Measurements from ENCODE around the gene RAPGEF4.
"Not testable (repeated sequence)": the region's sequence is repeated elsewhere in the genome, so short reads cannot be mapped to it uniquely, and the experiment has no call there.

RAPGEF4 gene

DNA sequence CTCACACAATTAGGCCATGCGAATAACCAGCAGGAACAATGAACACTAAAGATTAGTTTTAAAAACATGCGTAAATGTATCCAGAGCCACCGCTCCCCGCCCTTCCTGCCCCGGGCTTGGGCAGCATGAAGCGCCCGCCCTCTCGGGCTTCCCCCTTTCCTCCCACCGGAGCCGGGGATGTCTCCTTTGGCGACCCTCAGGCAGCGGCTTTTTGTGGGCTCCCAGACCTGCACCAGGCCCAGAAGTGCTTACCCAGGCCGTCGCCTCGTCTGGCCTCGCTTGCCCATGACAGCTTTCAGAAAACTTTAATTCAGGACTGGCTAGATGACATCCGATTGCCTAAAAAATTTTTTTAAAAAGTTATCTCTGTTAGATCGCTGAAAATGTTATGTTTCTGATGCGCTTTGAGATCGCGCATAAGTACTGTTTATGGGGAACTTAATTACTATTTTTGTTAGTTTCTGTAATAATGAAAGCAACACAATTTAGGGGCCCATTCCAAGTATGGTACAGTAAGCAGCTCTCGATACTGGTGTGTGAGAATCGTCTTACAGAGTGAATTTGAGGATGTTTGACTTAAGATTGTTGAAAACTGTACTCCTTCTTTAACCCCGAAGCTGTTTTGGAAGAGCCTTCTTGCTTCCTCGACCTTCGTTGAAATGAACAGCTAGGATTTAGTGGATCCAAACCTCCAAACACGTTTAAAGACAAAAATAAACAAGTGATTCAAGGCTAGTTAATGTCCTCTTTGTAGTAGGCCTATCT lies 341.1 kb downstream of the RAPGEF4 start:
- DNase-seq: peak; percentile 61

GRCh38 chr2:173077506-173078177 lies 342.0 kb downstream of the RAPGEF4 start:
- DNase-seq: peak; percentile 85

GRCh38 chr2:173079141-173079540 lies 343.5 kb downstream of the RAPGEF4 start:
- no peak for DNase-seq

GRCh38 chr2:173079973-173080860 lies 344.6 kb downstream of the RAPGEF4 start:
- no peak for DNase-seq

DNA sequence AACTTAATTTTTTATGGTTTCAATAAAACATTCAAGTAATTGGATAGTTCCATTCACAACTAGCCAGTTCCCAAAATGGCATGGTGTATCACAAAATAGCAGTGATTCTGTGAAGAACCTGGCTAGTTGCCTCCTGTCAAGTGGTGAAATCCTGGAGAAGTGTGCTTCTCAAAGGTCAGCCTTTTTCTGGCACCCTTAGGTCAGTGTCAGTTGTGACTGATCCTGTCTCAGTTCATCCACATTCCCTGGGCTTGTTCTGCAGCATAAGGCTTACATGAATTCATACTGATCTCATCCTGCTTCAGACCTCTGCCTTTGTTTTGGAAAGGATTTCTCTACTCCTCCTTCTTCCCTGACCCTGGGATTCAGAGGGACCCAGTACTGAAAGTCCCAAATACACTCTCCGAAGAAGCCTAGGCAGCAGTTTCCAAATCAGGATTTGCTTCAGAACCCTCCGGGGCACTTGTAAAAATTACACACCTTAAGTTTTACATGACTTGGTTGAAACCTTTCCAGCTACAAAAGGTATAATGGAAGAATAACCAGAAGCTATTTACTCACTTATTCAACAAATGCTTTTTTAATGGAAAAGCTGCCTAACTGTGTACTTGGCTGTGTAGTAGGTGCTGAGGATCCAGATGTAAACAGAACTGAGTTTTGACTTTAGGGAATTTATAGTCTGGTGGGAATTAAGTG lies 351.0 kb downstream of the RAPGEF4 start:
- DNase-seq: no peak

DNA sequence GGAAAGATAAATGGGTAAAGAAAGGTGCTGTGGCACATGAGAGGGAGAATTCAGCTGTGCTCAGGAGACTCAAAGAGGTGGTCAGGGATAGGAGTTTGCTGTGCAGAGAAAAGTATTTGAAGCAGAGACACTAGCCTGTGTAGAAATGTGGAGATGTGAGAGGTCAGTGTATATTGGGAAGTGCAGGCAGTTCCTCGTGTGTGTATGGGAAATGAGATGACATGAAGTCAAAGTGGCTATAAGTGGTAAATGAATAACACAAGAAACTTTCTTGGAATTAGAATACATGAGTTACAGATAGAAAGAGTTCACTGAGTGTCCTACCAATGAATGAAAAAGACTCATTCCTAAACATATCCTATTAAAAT lies 351.6 kb downstream of the RAPGEF4 start:
- DNase-seq: no peak

DNA sequence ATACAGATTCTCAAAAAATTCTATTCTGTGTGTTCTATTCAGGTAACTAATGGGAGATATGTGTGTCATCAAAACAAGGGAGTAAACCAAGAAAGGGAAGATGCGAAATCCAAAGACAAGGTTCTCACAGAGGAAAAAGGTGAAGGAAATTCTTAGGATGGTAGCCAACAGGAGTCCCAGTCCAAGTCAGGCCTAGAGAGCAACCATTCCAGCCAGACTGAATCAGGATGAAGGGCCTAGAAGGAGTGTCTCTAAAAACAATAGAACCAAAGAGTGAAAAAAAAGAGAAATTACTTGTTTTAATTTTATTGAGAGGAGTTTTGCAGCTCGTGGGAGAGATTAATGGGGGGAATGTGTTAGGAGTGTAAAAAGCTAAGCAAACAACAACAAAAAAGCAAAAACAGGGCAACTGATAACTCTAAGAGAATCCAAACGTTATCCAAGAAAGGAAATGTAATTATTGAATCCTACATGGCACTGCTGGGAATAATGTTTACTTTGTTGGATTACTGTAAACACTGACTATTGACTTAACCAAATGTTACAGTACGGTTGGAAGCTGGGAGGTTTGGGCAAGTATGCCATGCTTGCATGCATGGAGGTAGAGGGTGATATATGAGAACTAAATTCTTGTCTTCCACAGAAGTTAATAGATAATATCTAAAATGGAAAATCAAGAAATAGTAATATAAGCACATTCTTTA lies 352.3 kb downstream of the RAPGEF4 start:
- DNase-seq: no peak

GRCh38 chr2:173090276-173090877 lies 354.7 kb downstream of the RAPGEF4 start:
- no peak for DNase-seq

DNA sequence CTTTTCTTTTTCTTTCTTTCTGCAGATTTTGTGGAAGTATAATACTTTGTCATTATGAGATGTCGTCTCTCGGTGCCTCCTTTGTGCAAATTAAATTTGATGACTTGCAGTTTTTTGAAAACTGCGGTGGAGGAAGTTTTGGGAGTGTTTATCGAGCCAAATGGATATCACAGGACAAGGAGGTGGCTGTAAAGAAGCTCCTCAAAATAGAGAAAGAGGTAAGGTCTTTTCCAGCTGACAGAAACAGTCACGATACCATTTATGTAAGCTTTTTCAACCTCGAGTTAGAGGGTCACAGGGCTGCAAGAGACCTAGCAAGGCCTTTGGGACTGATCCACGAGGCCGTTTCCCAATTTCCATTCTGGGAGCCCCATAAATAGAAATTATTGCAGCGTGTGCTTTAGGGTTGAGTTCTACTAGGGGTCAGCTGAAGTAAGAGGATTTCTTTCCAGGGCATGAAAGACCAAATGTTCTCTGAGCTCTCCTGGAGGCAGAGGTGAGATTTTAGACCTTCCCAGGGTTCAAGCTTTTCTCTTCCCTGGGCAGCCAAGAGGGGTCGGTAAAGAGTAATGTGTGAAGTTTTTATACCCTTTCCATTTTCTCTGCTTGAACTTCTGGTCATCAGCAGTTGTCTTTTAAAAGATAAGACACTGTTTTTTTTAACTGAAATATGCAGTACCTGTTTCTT lies 355.5 kb downstream of the RAPGEF4 start:
- peak; percentile 13 for DNase-seq

GRCh38 chr2:173091910-173092309 lies 356.3 kb downstream of the RAPGEF4 start:
- no peak for DNase-seq

DNA sequence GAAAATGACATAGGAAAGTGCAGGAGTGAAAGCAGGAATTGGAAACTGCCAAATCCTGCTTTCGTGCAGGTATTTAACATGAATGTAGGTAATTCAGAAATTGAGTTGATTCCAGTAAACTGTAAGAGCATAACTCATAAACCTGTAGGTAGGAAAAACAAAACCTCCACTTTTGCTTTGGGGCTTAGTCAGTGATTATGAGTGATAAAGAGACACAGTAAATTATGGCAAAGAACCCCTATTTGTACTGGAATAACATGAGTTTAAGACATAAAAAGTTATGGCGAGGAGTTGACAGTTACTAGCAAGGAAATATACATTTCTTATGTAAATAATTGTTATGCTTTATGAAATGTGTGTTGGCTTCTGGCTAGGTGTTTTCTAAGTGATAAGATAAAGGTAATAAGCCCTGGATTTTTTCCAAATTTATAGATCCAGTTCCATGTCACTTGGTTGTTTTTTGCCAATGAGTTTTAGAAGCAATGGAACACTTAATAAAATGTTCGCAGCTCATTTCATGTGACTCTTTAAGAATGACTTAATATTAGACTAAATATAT lies 357.3 kb downstream of the RAPGEF4 start:
- no peak for DNase-seq

- not testable (repeated sequence) for DNase-seq
Measured at GRCh38 chr2:173093617-173094016, 358.0 kb downstream of the RAPGEF4 start.

DNA sequence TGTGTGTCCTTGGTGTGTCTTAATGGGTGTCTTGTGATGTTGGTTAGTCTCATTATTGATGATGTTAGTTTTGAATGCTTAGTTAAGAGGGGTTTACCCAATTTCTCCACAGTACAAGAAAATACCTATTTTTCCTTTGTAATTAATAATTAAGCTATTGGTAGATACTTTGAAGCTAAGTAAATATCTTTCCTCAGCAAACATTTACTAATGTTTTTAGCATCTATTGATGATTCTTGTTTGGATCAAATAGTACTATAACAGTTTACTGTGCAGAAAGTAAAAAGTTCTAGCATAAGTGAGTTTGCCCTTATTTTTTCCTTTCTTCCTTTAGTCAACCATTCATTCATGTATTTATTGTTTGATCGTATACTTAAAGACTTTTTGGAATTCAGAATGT lies 359.1 kb downstream of the RAPGEF4 start:
- no peak for DNase-seq

- no peak for DNase-seq
Measured at GRCh38 chr2:173095356-173095755, 359.7 kb downstream of the RAPGEF4 start.

DNA sequence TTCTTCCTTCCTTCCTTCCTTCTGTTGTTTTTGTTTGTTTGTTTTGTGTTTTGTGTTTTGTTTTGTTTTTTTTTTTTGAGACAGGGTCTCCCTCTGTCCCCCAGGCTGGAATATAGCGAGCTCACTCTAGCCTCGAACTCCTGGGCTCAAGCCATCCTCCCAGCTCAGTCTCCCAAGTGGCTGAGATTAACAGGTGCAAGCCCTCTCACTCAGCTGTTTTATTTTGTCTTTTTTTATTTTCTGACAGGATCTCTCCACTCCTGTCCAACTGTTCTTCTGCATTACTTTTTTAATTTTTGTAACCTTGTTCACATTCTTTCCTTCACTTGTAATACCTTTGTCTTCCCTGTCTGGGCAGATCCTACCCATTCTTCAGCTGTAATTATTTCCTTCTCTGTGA lies 363.6 kb downstream of the RAPGEF4 start:
- no peak for DNase-seq

DNA sequence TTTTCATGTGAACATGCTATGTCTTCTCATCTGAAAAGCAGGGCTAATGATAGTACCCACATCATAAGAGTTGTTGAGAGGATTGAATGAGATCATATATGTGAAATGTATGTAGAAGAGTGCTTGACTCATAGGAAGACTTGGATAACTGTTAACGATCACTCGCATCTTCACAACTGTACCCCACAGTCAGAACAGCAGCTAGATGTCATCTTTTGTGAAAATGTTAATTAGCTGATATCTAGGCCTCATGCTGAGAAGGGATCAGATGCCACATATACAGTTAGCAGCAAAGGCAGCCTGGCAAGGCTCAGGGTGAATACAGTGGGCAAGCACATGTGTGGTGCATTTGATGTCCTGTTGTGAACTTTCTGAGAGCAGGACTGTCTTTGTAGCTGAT lies 364.2 kb downstream of the RAPGEF4 start:
- no peak for DNase-seq

GRCh38 chr2:173101687-173102086 lies 366.0 kb downstream of the RAPGEF4 start:
- DNase-seq: no peak
